Globus pallidus (tissue), 1 donor: ENCODE measurements around the gene ENAM.

ENCODE experiments used
- DNase-seq: peaks from one replicate; pipeline ENCODE4 v3.0.0-alpha.2; 2015; ENCODE audit warnings: low spot score

The ENAM gene

GRCh38 chr4:70628444-70628843, at the start of gene ENAM:
Gene ENAM (plus strand): TSS chr4:70628744. CDS start chr4:70629501, 757 bp downstream.
- DNase-seq: no peak

GRCh38 chr4:70581980-70582379, 46.6 kb upstream of the ENAM start:
- DNase-seq: no peak

- DNase-seq: no peak
Measured at GRCh38 chr4:70583952-70584834, 44.4 kb upstream of the ENAM start.

GRCh38 chr4:70586841-70587240, 41.7 kb upstream of the ENAM start:
- no peak for DNase-seq

- no peak for DNase-seq
Measured at GRCh38 chr4:70589785-70590184, 38.8 kb upstream of the ENAM start.

GRCh38 chr4:70591955-70592582, 36.5 kb upstream of the ENAM start, which contains the start of gene AMBN:
Gene AMBN (plus strand): TSS chr4:70592256. CDS start chr4:70592359, 103 bp downstream.
- no peak for DNase-seq

GRCh38 chr4:70594196-70594595, 34.3 kb upstream of the ENAM start:
- DNase-seq: no peak

- no peak for DNase-seq
Measured at GRCh38 chr4:70600305-70600704, 28.2 kb upstream of the ENAM start.

GRCh38 chr4:70600977-70601376, 27.6 kb upstream of the ENAM start:
- DNase-seq: no peak

- DNase-seq: peak; percentile 32
Measured at GRCh38 chr4:70601422-70602039, 27.0 kb upstream of the ENAM start.

GRCh38 chr4:70603856-70604255, 24.7 kb upstream of the ENAM start:
- DNase-seq: no peak

GRCh38 chr4:70606459-70606858, 22.1 kb upstream of the ENAM start:
- no peak for DNase-seq

- DNase-seq: no peak
Measured at GRCh38 chr4:70607334-70607853, 21.1 kb upstream of the ENAM start.

- no peak for DNase-seq
Measured at GRCh38 chr4:70608324-70608723, 20.2 kb upstream of the ENAM start.

- DNase-seq: no peak
Measured at GRCh38 chr4:70613306-70614183, 15.0 kb upstream of the ENAM start.

- DNase-seq: no peak
Measured at GRCh38 chr4:70614184-70614555, 14.4 kb upstream of the ENAM start.

- DNase-seq: no peak
Measured at GRCh38 chr4:70619288-70619687, 9.3 kb upstream of the ENAM start.

GRCh38 chr4:70619778-70620177, 8.8 kb upstream of the ENAM start:
- no peak for DNase-seq

GRCh38 chr4:70623323-70623722, 5.2 kb upstream of the ENAM start:
- DNase-seq: no peak

GRCh38 chr4:70624226-70624793, 4.2 kb upstream of the ENAM start:
- DNase-seq: no peak

GRCh38 chr4:70627620-70628019, 924 bp upstream of the ENAM start:
- DNase-seq: no peak
